GM12874 (cell line): Measurements from ENCODE around the gene SCN3A.

Source experiments
- CTCF ChIP-seq: IDR thresholded peaks from 2 replicates; pipeline ENCODE4 v1.5.1; 2011; ENCODE audit warnings: low read depth, mild to moderate bottlenecking, control low read depth, low read length, moderate library complexity; ENCODE audit not compliant: insufficient read depth

SCN3A gene

GRCh38 chr2:165068487-165068757, 135.4 kb downstream of the SCN3A start:
- no peak for TF ChIP-seq CTCF

- no peak for TF ChIP-seq CTCF
Observed at GRCh38 chr2:165067643-165068486, 136.0 kb downstream of the SCN3A start.

GRCh38 chr2:165064743-165065142, 139.1 kb downstream of the SCN3A start:
- no peak for TF ChIP-seq CTCF

- TF ChIP-seq CTCF, result no peak
Observed at GRCh38 chr2:165060411-165060810, 143.4 kb downstream of the SCN3A start.

- no peak for TF ChIP-seq CTCF
Observed at GRCh38 chr2:165058476-165059265, 145.2 kb downstream of the SCN3A start.

- no peak for TF ChIP-seq CTCF
Observed at GRCh38 chr2:165057931-165058330, 145.9 kb downstream of the SCN3A start.

- no peak for TF ChIP-seq CTCF
Observed at GRCh38 chr2:165057308-165057707, 146.5 kb downstream of the SCN3A start.
